Fibroblast of mammary gland (primary cell): Measurements from ENCODE around the gene WDR86.

ENCODE experiments used
- DNase-seq: peaks from one replicate; pipeline ENCODE4 v3.0.0-alpha.2; 2010; ENCODE audit warnings: low read depth
- H3K4me3 ChIP-seq: 2 replicates; pipeline ENCODE4 v1.5.1; 2011; ENCODE audit warnings: low read depth, mild to moderate bottlenecking, low read length, moderate library complexity; ENCODE audit not compliant: control insufficient read depth
- TF ChIP-seq, protein P1 (sequence below): conservative IDR thresholded peaks from 2 replicates; pipeline ENCODE4 v1.5.1; 2011; ENCODE audit warnings: low read depth, low read length, inconsistent platforms; ENCODE audit not compliant: control insufficient read depth, insufficient read depth

The WDR86 gene, protein sequence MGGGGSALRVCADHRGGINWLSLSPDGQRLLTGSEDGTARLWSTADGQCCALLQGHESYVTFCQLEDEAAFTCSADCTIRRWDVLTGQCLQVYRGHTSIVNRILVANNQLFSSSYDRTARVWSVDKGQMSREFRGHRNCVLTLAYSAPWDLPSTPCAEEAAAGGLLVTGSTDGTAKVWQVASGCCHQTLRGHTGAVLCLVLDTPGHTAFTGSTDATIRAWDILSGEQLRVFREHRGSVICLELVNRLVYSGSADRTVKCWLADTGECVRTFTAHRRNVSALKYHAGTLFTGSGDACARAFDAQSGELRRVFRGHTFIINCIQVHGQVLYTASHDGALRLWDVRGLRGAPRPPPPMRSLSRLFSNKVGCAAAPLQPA

DNA sequence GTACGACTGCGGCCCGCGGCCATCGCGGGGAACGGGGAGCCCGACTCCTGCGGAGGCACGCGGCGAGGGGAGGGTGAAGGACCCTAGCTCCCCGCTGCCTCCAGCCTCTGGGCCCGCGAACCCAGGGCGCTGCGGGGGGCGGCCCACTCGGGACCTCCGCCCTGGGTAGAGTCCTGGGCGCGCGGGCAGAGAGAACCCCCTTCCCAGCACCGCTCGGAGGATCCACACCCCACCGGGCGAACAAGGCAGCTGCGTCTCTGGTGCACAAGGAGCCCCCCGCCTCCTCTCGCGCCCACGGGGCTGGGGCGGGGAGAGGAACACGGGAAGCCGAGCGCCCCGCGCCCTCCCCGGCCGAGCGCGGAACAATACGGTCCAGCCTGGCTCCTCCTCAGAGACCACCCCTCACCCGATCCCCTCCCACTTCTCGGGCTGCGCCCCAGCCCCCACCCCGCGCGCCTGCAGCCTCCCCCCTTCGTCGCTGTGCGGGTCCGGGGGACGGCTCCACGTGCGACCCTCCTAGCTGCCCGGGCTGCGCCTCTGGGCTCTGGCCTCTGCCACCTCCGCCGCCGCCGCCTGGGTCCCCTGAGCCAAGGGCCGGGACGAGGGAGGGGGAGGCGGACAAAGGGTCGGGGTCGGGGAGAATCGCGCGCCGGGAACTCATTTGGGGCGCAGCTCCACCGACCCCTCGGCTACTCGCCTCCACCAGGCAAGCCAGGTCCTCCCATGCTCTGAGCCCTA lies at the start of gene WDR86:
Gene WDR86 (minus strand): TSS at position 372 of the 738 bp plus-strand sequence. CDS start 449 bp downstream, outside the sequence.
- DNase-seq, result no peak
- peak within 1 kb of the TSS; percentile 23 for H3K4me3 ChIP-seq
- TF ChIP-seq, protein P1, sequence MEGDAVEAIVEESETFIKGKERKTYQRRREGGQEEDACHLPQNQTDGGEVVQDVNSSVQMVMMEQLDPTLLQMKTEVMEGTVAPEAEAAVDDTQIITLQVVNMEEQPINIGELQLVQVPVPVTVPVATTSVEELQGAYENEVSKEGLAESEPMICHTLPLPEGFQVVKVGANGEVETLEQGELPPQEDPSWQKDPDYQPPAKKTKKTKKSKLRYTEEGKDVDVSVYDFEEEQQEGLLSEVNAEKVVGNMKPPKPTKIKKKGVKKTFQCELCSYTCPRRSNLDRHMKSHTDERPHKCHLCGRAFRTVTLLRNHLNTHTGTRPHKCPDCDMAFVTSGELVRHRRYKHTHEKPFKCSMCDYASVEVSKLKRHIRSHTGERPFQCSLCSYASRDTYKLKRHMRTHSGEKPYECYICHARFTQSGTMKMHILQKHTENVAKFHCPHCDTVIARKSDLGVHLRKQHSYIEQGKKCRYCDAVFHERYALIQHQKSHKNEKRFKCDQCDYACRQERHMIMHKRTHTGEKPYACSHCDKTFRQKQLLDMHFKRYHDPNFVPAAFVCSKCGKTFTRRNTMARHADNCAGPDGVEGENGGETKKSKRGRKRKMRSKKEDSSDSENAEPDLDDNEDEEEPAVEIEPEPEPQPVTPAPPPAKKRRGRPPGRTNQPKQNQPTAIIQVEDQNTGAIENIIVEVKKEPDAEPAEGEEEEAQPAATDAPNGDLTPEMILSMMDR, result no peak

- no peak overlapping the region for H3K4me3 ChIP-seq
- no peak for DNase-seq
- TF ChIP-seq, protein P1, result no peak
Measured at GRCh38 chr7:151457534-151457933, 47.7 kb upstream of the WDR86 start.

- TF ChIP-seq, protein P1, result no peak
- no peak for DNase-seq
- H3K4me3 ChIP-seq, result no peak overlapping the region
Measured at GRCh38 chr7:151456782-151457181, 46.9 kb upstream of the WDR86 start.

DNA sequence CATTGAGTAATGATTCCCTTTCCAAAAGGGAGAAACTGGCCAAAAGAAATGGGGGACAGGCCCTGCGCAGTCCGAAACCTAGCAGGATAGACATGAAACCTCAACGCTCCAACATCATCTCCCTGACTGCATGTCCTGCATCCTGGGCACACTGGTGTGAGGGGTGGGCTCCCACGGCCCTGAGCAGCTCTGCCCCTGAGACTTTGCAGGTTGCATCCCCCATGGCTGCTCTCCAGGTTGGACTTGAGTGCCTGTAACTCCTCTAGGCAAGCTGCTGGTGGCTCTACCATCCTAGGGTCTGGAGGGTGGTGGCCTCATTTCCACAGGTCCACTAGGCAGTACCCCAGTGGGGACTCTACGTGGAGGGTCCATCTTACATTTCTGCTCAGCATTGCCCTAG lies 46.4 kb upstream of the WDR86 start:
- no peak overlapping the region for H3K4me3 ChIP-seq
- TF ChIP-seq, protein P1, result no peak
- DNase-seq, result no peak

- TF ChIP-seq, protein P1, result no peak
- no peak overlapping the region for H3K4me3 ChIP-seq
- no peak for DNase-seq
Measured at GRCh38 chr7:151455690-151456089, 45.9 kb upstream of the WDR86 start.

DNA sequence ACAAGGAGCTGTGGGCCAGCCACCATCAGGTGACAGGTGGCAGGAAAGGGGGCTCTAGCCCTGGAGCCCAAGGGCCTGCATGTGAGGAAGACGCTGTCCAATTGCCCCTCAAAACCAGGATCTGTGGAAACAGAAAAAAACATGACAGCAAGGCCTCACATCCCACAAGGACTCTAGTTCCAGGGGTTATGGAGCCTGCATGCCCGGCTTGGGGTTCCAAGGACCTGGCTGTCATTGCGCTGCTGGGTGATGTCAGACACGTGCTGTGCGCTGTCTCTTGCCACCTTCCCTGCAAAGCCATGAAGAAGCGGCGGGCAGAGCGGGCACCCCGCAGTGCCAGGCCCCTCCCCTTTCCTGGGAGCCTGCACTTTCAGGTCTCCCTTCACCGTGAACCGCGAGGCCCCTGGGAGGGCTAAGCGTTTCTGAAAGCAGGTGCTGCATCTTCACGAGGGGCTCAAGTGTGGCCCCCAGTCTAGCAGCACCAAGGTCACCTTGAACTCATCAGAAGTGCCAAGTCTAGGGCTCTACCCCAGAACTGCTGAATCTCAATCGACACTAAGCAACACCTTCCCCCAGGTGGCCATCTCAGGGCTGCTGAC lies 45.2 kb upstream of the WDR86 start:
- H3K4me3 ChIP-seq, result no peak overlapping the region
- DNase-seq, result no peak
- TF ChIP-seq, protein P1, result no peak
